CD14-positive monocyte (primary cell): ENCODE measurements around the gene CCRL2. TPM values are rescaled to one million over a fixed set of nuclear protein-coding genes. Genes with fewer than 3 reads are reported as not detected.

Experiments used
- DNase-seq, 3 donors: peaks; one replicate each; pipeline ENCODE4 v3.0.0-alpha.2; 2011 to 2022
- H2AFZ ChIP-seq: 2 replicates; pipeline ENCODE4 v1.6.0; 2012; ENCODE audit warnings: mild to moderate bottlenecking, low read depth, low read length, inconsistent platforms; ENCODE audit not compliant: insufficient read depth, poor library complexity, severe bottlenecking
- H3K27ac ChIP-seq, 2 donors: 1 replicate in 1 of 2; 2 replicates in 1 of 2; pipeline ENCODE4 v1.5.1; 2012 to 2013; ENCODE audit warnings: low read length in 2 of 2, control low read depth in 1 of 2, inconsistent platforms in 1 of 2, low read depth in 1 of 2, mild to moderate bottlenecking in 1 of 2
- H3K27me3 ChIP-seq, 2 donors: one replicate each; pipeline versions ENCODE4 v1.6.0 to v1.6.1; 2011 to 2013; ENCODE audit warnings: low read length in 2 of 2; ENCODE audit not compliant: control insufficient read depth in 2 of 2, insufficient read depth in 2 of 2
- H3K36me3 ChIP-seq, 2 donors: replicated peaks in 1 of 2; 1 replicate in 1 of 2; 2 replicates in 1 of 2; pipeline versions ENCODE4 v1.5.1 to v1.6.1; 2012 to 2013; ENCODE audit warnings: low read length in 2 of 2, control low read depth in 1 of 2, inconsistent platforms in 1 of 2, mild to moderate bottlenecking in 1 of 2; ENCODE audit not compliant: insufficient read depth in 2 of 2, control insufficient read depth in 1 of 2
- H3K4me1 ChIP-seq, 2 donors: 1 replicate in 1 of 2; 2 replicates in 1 of 2; pipeline versions ENCODE4 v1.5.1 to v1.6.1; 2012 to 2013; ENCODE audit warnings: low read length in 2 of 2, control low read depth in 1 of 2, inconsistent platforms in 1 of 2, mild to moderate bottlenecking in 1 of 2, moderate library complexity in 1 of 2; ENCODE audit not compliant: insufficient read depth in 2 of 2, control insufficient read depth in 1 of 2
- H3K4me2 ChIP-seq: replicated peaks from 2 replicates; pipeline ENCODE3; 2012; ENCODE audit warnings: low read length, moderate library complexity, mild to moderate bottlenecking; ENCODE audit not compliant: poor library complexity, severe bottlenecking; ENCODE audit errors: extremely low read depth
- H3K4me3 ChIP-seq, 3 experiments: fragments of 200-600 bp in 1 of 3; sonication (generic) in 1 of 3; replicated peaks in 1 of 3; 1 replicate in 2 of 3; 2 replicates in 1 of 3; pipeline ENCODE4 v1.5.1; 2011 to 2013; ENCODE audit warnings: low read length in 3 of 3, mild to moderate bottlenecking in 3 of 3, control low read depth in 2 of 3, low read depth in 2 of 3, inconsistent platforms in 1 of 3, moderate library complexity in 1 of 3
- H3K79me2 ChIP-seq: 2 replicates; pipeline ENCODE4 v1.6.0; 2012; ENCODE audit warnings: mild to moderate bottlenecking, control low read depth, inconsistent platforms, low read length, moderate library complexity; ENCODE audit not compliant: insufficient read depth
- H3K9ac ChIP-seq: 2 replicates; pipeline ENCODE4 v1.6.0; 2017; ENCODE audit warnings: low read length, mild to moderate bottlenecking; ENCODE audit not compliant: insufficient read depth, poor library complexity, severe bottlenecking
- H3K9me3 ChIP-seq, 2 donors: replicated peaks in 1 of 2; 1 replicate in 1 of 2; 2 replicates in 1 of 2; pipeline versions ENCODE4 v1.5.1 to v1.6.1; 2012 to 2013; ENCODE audit warnings: low read length in 2 of 2, control low read depth in 1 of 2; ENCODE audit not compliant: control insufficient read depth in 1 of 2, insufficient read depth in 1 of 2
- H4K20me1 ChIP-seq: 2 replicates; pipeline ENCODE4 v1.6.0; 2012; ENCODE audit warnings: mild to moderate bottlenecking, low read length, control low read depth, moderate library complexity; ENCODE audit not compliant: insufficient read depth
- H3K27ac Mint-ChIP-seq, 7 donors: one replicate each; pipeline ENCODE4 v1.8.0; 2020; ENCODE audit warnings: mild to moderate bottlenecking in 7 of 7, mixed read lengths in 7 of 7, moderate library complexity in 6 of 7, inconsistent platforms in 2 of 7
- H3K27me3 Mint-ChIP-seq, 3 donors: one replicate each; pipeline ENCODE4 v1.8.0; 2021 to 2022; ENCODE audit warnings: low read depth in 3 of 3, mild to moderate bottlenecking in 3 of 3, mixed read lengths in 3 of 3, moderate library complexity in 3 of 3, inconsistent platforms in 1 of 3
- H3K36me3 Mint-ChIP-seq, 2 donors: one replicate each; pipeline ENCODE4 v1.8.0; 2020; ENCODE audit warnings: mixed read lengths in 2 of 2, inconsistent platforms in 1 of 2, mild to moderate bottlenecking in 1 of 2
- H3K4me1 Mint-ChIP-seq: one replicate; pipeline ENCODE4 v1.8.0; 2020; ENCODE audit warnings: mild to moderate bottlenecking, mixed read lengths
- H3K4me3 Mint-ChIP-seq, 2 donors: one replicate each; pipeline ENCODE4 v1.8.0; 2020; ENCODE audit warnings: mild to moderate bottlenecking in 2 of 2, mixed read lengths in 2 of 2, moderate library complexity in 1 of 2
- H3K9me3 Mint-ChIP-seq, 7 donors: one replicate each; pipeline ENCODE4 v1.8.0; 2020 to 2022; ENCODE audit warnings: mixed read lengths in 7 of 7, mild to moderate bottlenecking in 6 of 7, moderate library complexity in 6 of 7, inconsistent platforms in 2 of 7
- CTCF ChIP-seq: fragments of 200-600 bp; IDR thresholded peaks from one replicate; pipeline ENCODE4 v1.8.0; 2022; ENCODE audit warnings: antibody characterized with exemption, mild to moderate bottlenecking
- WGBS: methylation state at CpG from one replicate; pipeline ENCODE4 v1.1.5; 2013; ENCODE audit warnings: missing lambda C conversion rate; ENCODE audit not compliant: insufficient coverage; 5-methylcytosine and 5-hydroxymethylcytosine counted together
- intact Hi-C, 2 donors: fragments of 100-400 bp; cut with micrococcal nuclease; formaldehyde crosslinking; loops; one replicate each; pipeline versions ENCODE4 v1.15.0 to v1.15.1; 2023
- polyA plus RNA-seq, 3 donors: library from polyadenylated mRNA; depleted of rRNA in 1 of 3; unstranded in 2 of 3; stranded (reverse) in 1 of 3; fragments of 300-500 nt in 2 of 3; fragments of >200 nt in 1 of 3; fragmentation: Illumina TruSeq in 2 of 3; gene quantifications; 1 replicate in 2 of 3; 2 replicates in 1 of 3; pipeline ENCODE4 v1.2.3, GENCODE V29; 2012 to 2021

The CCRL2 gene
- polyA plus RNA-seq, 3 donors: 10.2 to 15.3 (median 11.7) TPM

DNA sequence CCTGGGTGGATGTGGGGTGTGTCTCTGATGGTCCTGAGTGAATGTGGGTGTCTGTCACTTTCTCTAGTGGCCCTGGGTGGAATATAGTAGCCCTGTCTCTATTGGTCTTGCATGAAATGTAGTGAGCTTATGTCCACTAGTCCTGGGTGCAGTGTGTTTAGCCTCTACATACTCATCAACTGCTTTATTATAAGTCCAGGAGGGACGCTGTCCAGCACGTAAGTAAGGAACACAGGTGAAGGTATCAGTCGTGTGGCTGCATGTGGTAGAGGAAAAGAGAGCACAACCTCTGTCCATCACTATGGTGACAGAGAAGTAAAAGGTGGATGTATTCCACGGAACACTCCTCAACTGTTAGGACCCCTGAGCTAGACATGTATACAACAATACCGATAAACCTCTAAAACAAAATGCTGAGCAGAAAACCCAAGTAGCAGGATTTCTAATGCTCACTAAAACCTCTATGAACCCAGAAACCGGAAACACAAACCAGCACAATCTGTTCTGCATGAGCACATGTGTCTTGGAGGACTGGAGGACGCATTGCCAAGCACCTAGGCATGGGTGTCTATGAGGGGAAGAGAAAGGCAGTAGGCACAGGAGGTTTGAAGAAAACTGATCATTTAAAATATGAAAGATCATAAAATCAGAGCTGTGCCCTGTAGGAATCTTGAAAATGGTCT lies 46.6 kb downstream of the CCRL2 start:
- intact Hi-C loops: no loop called here
- no peak overlapping the region for H3K9ac ChIP-seq
- no peak overlapping the region for H3K4me2 ChIP-seq
- H3K9me3 Mint-ChIP-seq: peaks cover 0 to 5% (median 0%) of the 10 kb centered on the region in 7 donors
- H3K27ac Mint-ChIP-seq: no peak overlapping the region
- H3K4me1 ChIP-seq: no peaks in the 10 kb centered on the region
- no peaks in the 10 kb centered on the region for H3K9me3 ChIP-seq
- no peak for TF ChIP-seq CTCF
- H3K4me1 Mint-ChIP-seq: no peaks in the 10 kb centered on the region
- H3K27me3 ChIP-seq: no peaks in the 10 kb centered on the region
- no peak overlapping the region for H3K4me3 ChIP-seq
- no peak overlapping the region for H3K27ac ChIP-seq
- WGBS: 100% methylated on average over 4 of the region's 7 CpGs
- H3K27me3 Mint-ChIP-seq: peaks cover 0 to 11% (median 3%) of the 10 kb centered on the region in 3 donors
- H3K36me3 ChIP-seq: no peaks in the 10 kb centered on the region
- no peak overlapping the region for H3K4me3 Mint-ChIP-seq
- no peaks in the 10 kb centered on the region for H3K79me2 ChIP-seq
- no peak for DNase-seq
- H3K36me3 Mint-ChIP-seq: no peaks in the 10 kb centered on the region
- no peaks in the 10 kb centered on the region for H4K20me1 ChIP-seq
- H2AFZ ChIP-seq: no peak overlapping the region

DNA sequence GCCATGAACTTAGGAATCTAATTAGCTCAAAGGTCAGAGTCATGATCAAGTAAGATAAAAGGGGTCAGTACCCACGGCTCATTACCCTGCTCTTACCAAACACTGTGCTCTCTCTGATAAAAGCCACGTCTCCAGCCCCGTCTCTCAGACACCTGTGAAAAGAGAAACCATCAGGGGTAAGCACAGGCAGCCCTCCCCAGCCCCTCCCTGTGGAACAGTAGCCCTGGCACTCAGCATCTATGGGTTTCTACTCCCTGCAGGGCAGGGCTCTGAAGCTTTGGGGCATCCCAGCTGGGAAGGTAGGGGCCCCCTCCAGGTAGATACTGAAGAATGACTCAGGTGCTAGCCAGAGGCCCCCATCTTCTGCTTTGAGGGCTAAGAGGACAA lies 47.1 kb downstream of the CCRL2 start:
- no peak overlapping the region for H3K4me2 ChIP-seq
- H3K4me1 ChIP-seq: no peaks in the 10 kb centered on the region
- peaks cover 0 to 11% (median 3%) of the 10 kb centered on the region in 3 donors for H3K27me3 Mint-ChIP-seq
- no peaks in the 10 kb centered on the region for H3K79me2 ChIP-seq
- no peak overlapping the region for H3K4me3 ChIP-seq
- no peaks in the 10 kb centered on the region for H3K4me1 Mint-ChIP-seq
- H3K27ac ChIP-seq: no peak overlapping the region
- no peak overlapping the region for H3K4me3 Mint-ChIP-seq
- WGBS: 90% methylated on average over 2 of the region's 3 CpGs
- DNase-seq: no peak
- H2AFZ ChIP-seq: no peak overlapping the region
- no peaks in the 10 kb centered on the region for H3K9me3 ChIP-seq
- intact Hi-C loops: no loop called here
- no peaks in the 10 kb centered on the region for H3K36me3 ChIP-seq
- peaks cover 0 to 5% (median 0%) of the 10 kb centered on the region in 7 donors for H3K9me3 Mint-ChIP-seq
- H3K27me3 ChIP-seq: no peaks in the 10 kb centered on the region
- H3K9ac ChIP-seq: no peak overlapping the region
- no peaks in the 10 kb centered on the region for H3K36me3 Mint-ChIP-seq
- no peak for TF ChIP-seq CTCF
- no peak overlapping the region for H3K27ac Mint-ChIP-seq
- H4K20me1 ChIP-seq: no peaks in the 10 kb centered on the region
